H9 (cell line): ENCODE results near the gene RAP1GDS1. TPM values are rescaled to one million over a fixed set of nuclear protein-coding genes. Genes with fewer than 3 reads are reported as not detected.
"Not testable (repeated sequence)": the region's sequence is repeated elsewhere in the genome, so short reads cannot be mapped to it uniquely, and the experiment has no call there.

Experiments
- DNase-seq: peaks from one replicate; pipeline ENCODE4 v3.0.0-alpha.2; 2017
- H2AFZ ChIP-seq: one replicate; pipeline ENCODE4 v1.6.1; 2013; ENCODE audit warnings: mild to moderate bottlenecking, low read length, control low read depth, moderate library complexity
- H2AK5ac ChIP-seq: 2 replicates; pipeline ENCODE4 v1.6.1; 2013; ENCODE audit warnings: low read length, control low read depth, mixed read lengths; ENCODE audit not compliant: insufficient read length
- H2BK120ac ChIP-seq: one replicate; pipeline ENCODE4 v1.6.1; 2013; ENCODE audit warnings: low read depth, mild to moderate bottlenecking, low read length, control low read depth, inconsistent platforms; ENCODE audit not compliant: poor library complexity, severe bottlenecking
- H2BK12ac ChIP-seq: 2 replicates; pipeline ENCODE4 v1.6.1; 2013; ENCODE audit warnings: low read length, control low read depth, mixed read lengths, low read depth; ENCODE audit not compliant: insufficient read length
- H2BK15ac ChIP-seq: 2 replicates; pipeline ENCODE4 v1.6.1; 2013; ENCODE audit warnings: low read depth, low read length, control low read depth
- H2BK20ac ChIP-seq: one replicate; pipeline ENCODE4 v1.6.1; 2013; ENCODE audit warnings: low read depth, mild to moderate bottlenecking, low read length, control low read depth, inconsistent platforms; ENCODE audit not compliant: poor library complexity, severe bottlenecking
- H2BK5ac ChIP-seq: 2 replicates; pipeline ENCODE4 v1.6.1; 2013; ENCODE audit warnings: low read length, control low read depth, mixed read lengths; ENCODE audit not compliant: insufficient read length
- H3K14ac ChIP-seq: 2 replicates; pipeline ENCODE4 v1.6.1; 2013; ENCODE audit warnings: low read length, control low read depth; ENCODE audit not compliant: insufficient read depth
- H3K18ac ChIP-seq: 2 replicates; pipeline ENCODE4 v1.6.1; 2013; ENCODE audit warnings: low read depth, mild to moderate bottlenecking, mixed read lengths, low read length, control low read depth; ENCODE audit not compliant: insufficient read length
- H3K23ac ChIP-seq: 2 replicates; pipeline ENCODE4 v1.6.1; 2013; ENCODE audit warnings: low read length, control low read depth, mixed read lengths, low read depth; ENCODE audit not compliant: insufficient read length
- H3K23me2 ChIP-seq: 2 replicates; pipeline ENCODE4 v1.6.1; 2013; ENCODE audit warnings: low read depth, mild to moderate bottlenecking, mixed read lengths, low read length, control low read depth; ENCODE audit not compliant: insufficient read length, poor library complexity, severe bottlenecking
- H3K27ac ChIP-seq: 2 replicates; pipeline ENCODE4 v1.5.1; 2013; ENCODE audit warnings: low read length, control low read depth, mixed read lengths, low read depth; ENCODE audit not compliant: insufficient read length
- H3K27me3 ChIP-seq: 2 replicates; pipeline ENCODE4 v1.6.1; 2013; ENCODE audit warnings: low read length, control low read depth, inconsistent platforms; ENCODE audit not compliant: insufficient read depth
- H3K4ac ChIP-seq: 2 replicates; pipeline ENCODE4 v1.6.1; 2013; ENCODE audit warnings: low read depth, mild to moderate bottlenecking, control low read depth, inconsistent platforms, low read length, moderate library complexity
- H3K4me1 ChIP-seq: 2 replicates; pipeline ENCODE4 v1.6.1; 2013; ENCODE audit warnings: low read length, control low read depth, inconsistent platforms; ENCODE audit not compliant: insufficient read depth
- H3K4me2 ChIP-seq: 2 replicates; pipeline ENCODE4 v1.6.1; 2013; ENCODE audit warnings: low read length, control low read depth, mixed read lengths; ENCODE audit not compliant: insufficient read length, insufficient read depth
- H3K56ac ChIP-seq: 2 replicates; pipeline ENCODE4 v1.6.1; 2013; ENCODE audit warnings: low read depth, mild to moderate bottlenecking, mixed read lengths, low read length, control low read depth; ENCODE audit not compliant: insufficient read length
- H3K79me1 ChIP-seq: 2 replicates; pipeline ENCODE4 v1.6.1; 2013; ENCODE audit warnings: low read depth, mild to moderate bottlenecking, moderate library complexity, low read length, control low read depth, inconsistent platforms; ENCODE audit not compliant: insufficient read depth, poor library complexity, severe bottlenecking
- H3K79me2 ChIP-seq: 2 replicates; pipeline ENCODE4 v1.6.1; 2013; ENCODE audit warnings: low read length, control low read depth, inconsistent platforms; ENCODE audit not compliant: insufficient read depth
- H3K9ac ChIP-seq: 2 replicates; pipeline ENCODE4 v1.6.1; 2013; ENCODE audit warnings: low read length, control low read depth, mixed read lengths; ENCODE audit not compliant: insufficient read length; ENCODE audit errors: extremely low read depth
- H3K9me3 ChIP-seq: one replicate; pipeline ENCODE4 v1.6.1; 2013; ENCODE audit warnings: low read depth, low read length, inconsistent platforms; ENCODE audit not compliant: control insufficient read depth
- H3T11ph ChIP-seq: one replicate; pipeline ENCODE4 v1.6.1; 2013; ENCODE audit warnings: mild to moderate bottlenecking, low read length, control low read depth, inconsistent platforms
- H4K20me1 ChIP-seq: one replicate; pipeline ENCODE4 v1.6.1; 2013; ENCODE audit not compliant: control insufficient read depth, insufficient read length, insufficient read depth
- H4K5ac ChIP-seq: 2 replicates; pipeline ENCODE4 v1.6.1; 2013; ENCODE audit warnings: low read depth, mild to moderate bottlenecking, mixed read lengths, low read length, control low read depth; ENCODE audit not compliant: insufficient read length
- H4K8ac ChIP-seq: replicated peaks from 2 replicates; pipeline ENCODE4 v1.6.1; 2013; ENCODE audit warnings: low read length, control low read depth, mixed read lengths, low read depth; ENCODE audit not compliant: insufficient read length
- H4K91ac ChIP-seq: 2 replicates; pipeline ENCODE4 v1.6.1; 2013; ENCODE audit warnings: low read depth, mild to moderate bottlenecking, moderate library complexity, mixed read lengths, low read length, control low read depth; ENCODE audit not compliant: insufficient read length
- H3K27ac Mint-ChIP-seq, 3 experiments: 2 replicates in 2 of 3; 3 replicates in 1 of 3; pipeline ENCODE4 v1.8.0; 2020 to 2021; ENCODE audit warnings: mixed read lengths in 3 of 3, mild to moderate bottlenecking in 1 of 3, moderate library complexity in 1 of 3
- H3K27me3 Mint-ChIP-seq: 2 replicates; pipeline ENCODE4 v1.8.0; 2021; ENCODE audit warnings: low read depth, mild to moderate bottlenecking, moderate library complexity, mixed read lengths
- H3K36me3 Mint-ChIP-seq, 3 experiments: 2 replicates in 2 of 3; 3 replicates in 1 of 3; pipeline ENCODE4 v1.8.0; 2020 to 2021; ENCODE audit warnings: low read depth in 3 of 3, mixed read lengths in 3 of 3; ENCODE audit not compliant: insufficient read depth in 1 of 3
- H3K4me1 Mint-ChIP-seq, 2 experiments: 2 replicates each; pipeline ENCODE4 v1.8.0; 2020; ENCODE audit warnings: mixed read lengths in 2 of 2
- H3K4me3 Mint-ChIP-seq, 2 experiments: 2 replicates in 1 of 2; 3 replicates in 1 of 2; pipeline ENCODE4 v1.8.0; 2020 to 2021; ENCODE audit warnings: mild to moderate bottlenecking in 2 of 2, mixed read lengths in 2 of 2, moderate library complexity in 1 of 2
- H3K9me3 Mint-ChIP-seq, 2 experiments: 2 replicates in 1 of 2; 3 replicates in 1 of 2; pipeline ENCODE4 v1.8.0; 2020; ENCODE audit warnings: mild to moderate bottlenecking in 2 of 2, mixed read lengths in 2 of 2, moderate library complexity in 1 of 2
- CTCF ChIP-seq: fragments of 200-600 bp; sonication (generic); conservative IDR thresholded peaks from 3 replicates; pipeline ENCODE4 v1.8.0; 2021; ENCODE audit warnings: antibody characterized with exemption, mild to moderate bottlenecking
- WGBS: extraction: QIAGEN DNeasy Blood & Tissue Kit; methylation state at CpG from one replicate; pipeline ENCODE4 v1.1.7; 2013; ENCODE audit warnings: missing lambda C conversion rate, low lambda C conversion rate, mixed read lengths; ENCODE audit not compliant: insufficient read length; ENCODE audit errors: extremely low coverage; 5-methylcytosine and 5-hydroxymethylcytosine counted together
- total RNA-seq: library from RNA; stranded (reverse); gene quantifications from 2 replicates; pipeline ENCODE4 v1.2.1, GENCODE V29; 2021

The RAP1GDS1 gene
- total RNA-seq, 1 experiment from 2014 or later: 25.2 TPM

- no peak overlapping the region for H4K5ac ChIP-seq
- H3K9ac ChIP-seq: no peak overlapping the region
- no peak overlapping the region for H2BK12ac ChIP-seq
- no peak overlapping the region for H3K14ac ChIP-seq
- H3K36me3 Mint-ChIP-seq: peaks cover 32 to 48% (median 35%) of the 10 kb centered on the region in 3 experiments
- no peak overlapping the region for H2AFZ ChIP-seq
- H4K20me1 ChIP-seq: no peaks in the 10 kb centered on the region
- H3K79me1 ChIP-seq: no peaks in the 10 kb centered on the region
- WGBS: no CpG with 5 or more reads among the region's 1 CpG
- H3K27me3 ChIP-seq: no peaks in the 10 kb centered on the region
- no peak overlapping the region for H4K8ac ChIP-seq
- no peak overlapping the region for H2BK20ac ChIP-seq
- H3K4me2 ChIP-seq: no peak overlapping the region
- no peak overlapping the region for H2BK120ac ChIP-seq
- no peak overlapping the region for H2BK15ac ChIP-seq
- no peak overlapping the region for H3K27ac Mint-ChIP-seq
- no peak overlapping the region for H3K4ac ChIP-seq
- H3K4me1 ChIP-seq: no peaks in the 10 kb centered on the region
- peaks cover 35 to 41% of the 10 kb centered on the region in 2 experiments for H3K9me3 Mint-ChIP-seq
- no peak overlapping the region for H2BK5ac ChIP-seq
- H3K4me1 Mint-ChIP-seq: no peaks in the 10 kb centered on the region
- no peak overlapping the region for H3K23ac ChIP-seq
- no peak overlapping the region for H3K27ac ChIP-seq
- H3K9me3 ChIP-seq: peaks cover 14% of the 10 kb centered on the region
- no peak overlapping the region for H4K91ac ChIP-seq
- H2AK5ac ChIP-seq: no peak overlapping the region
- no peaks in the 10 kb centered on the region for H3K23me2 ChIP-seq
- no peak overlapping the region for H3K18ac ChIP-seq
- H3K56ac ChIP-seq: no peak overlapping the region
- H3K4me3 Mint-ChIP-seq: no peak overlapping the region
- H3K79me2 ChIP-seq: no peaks in the 10 kb centered on the region
- no peak overlapping the region for H3T11ph ChIP-seq
- no peaks in the 10 kb centered on the region; the same call in 1 of the 2 replicates for H3K27me3 Mint-ChIP-seq
- no peak for DNase-seq
- TF ChIP-seq CTCF: no peak
Observed at GRCh38 chr4:98327694-98328093, 66.5 kb downstream of the RAP1GDS1 start.

GRCh38 chr4:98329879-98330640 is 68.9 kb downstream of the RAP1GDS1 start:
- not testable (repeated sequence) for H3K4me2 ChIP-seq, H2BK15ac ChIP-seq, H3K14ac ChIP-seq, H3K27me3 ChIP-seq, H4K20me1 ChIP-seq, H3K27me3 Mint-ChIP-seq, H3K9ac ChIP-seq, H3K79me1 ChIP-seq, H2BK5ac ChIP-seq, H3K18ac ChIP-seq, H3K4ac ChIP-seq, H3T11ph ChIP-seq, H3K27ac Mint-ChIP-seq, H2AK5ac ChIP-seq, H3K23ac ChIP-seq, DNase-seq, H4K5ac ChIP-seq, H4K8ac ChIP-seq, H3K56ac ChIP-seq, H2AFZ ChIP-seq, H2BK12ac ChIP-seq, H2BK120ac ChIP-seq, H2BK20ac ChIP-seq, H3K79me2 ChIP-seq, H3K4me1 ChIP-seq, H3K4me3 Mint-ChIP-seq, H3K23me2 ChIP-seq, H3K27ac ChIP-seq, H4K91ac ChIP-seq
- H3K9me3 ChIP-seq: peaks cover 14% of the 10 kb centered on the region
- Mint-ChIP-seq H3K9me3 (peaks cover 43 to 46% of the 10 kb centered on the region in 2 experiments), H3K4me1 (peaks cover 11% of the 10 kb centered on the region in 2 experiments), H3K36me3 (peaks cover 36 to 53% (median 38%) of the 10 kb centered on the region in 3 experiments)
- WGBS: no CpG with 5 or more reads among the region's 31 CpGs
